Islet precursor cell (in vitro differentiated cells): Measurements from ENCODE around the gene GOLGA8A.
"Not testable (repeated sequence)": the region's sequence is repeated elsewhere in the genome, so short reads cannot be mapped to it uniquely, and the experiment has no call there.

Source experiments
- DNase-seq: peaks from one replicate; pipeline ENCODE4 v3.0.0-alpha.2; 2018

Gene GOLGA8A, protein sequence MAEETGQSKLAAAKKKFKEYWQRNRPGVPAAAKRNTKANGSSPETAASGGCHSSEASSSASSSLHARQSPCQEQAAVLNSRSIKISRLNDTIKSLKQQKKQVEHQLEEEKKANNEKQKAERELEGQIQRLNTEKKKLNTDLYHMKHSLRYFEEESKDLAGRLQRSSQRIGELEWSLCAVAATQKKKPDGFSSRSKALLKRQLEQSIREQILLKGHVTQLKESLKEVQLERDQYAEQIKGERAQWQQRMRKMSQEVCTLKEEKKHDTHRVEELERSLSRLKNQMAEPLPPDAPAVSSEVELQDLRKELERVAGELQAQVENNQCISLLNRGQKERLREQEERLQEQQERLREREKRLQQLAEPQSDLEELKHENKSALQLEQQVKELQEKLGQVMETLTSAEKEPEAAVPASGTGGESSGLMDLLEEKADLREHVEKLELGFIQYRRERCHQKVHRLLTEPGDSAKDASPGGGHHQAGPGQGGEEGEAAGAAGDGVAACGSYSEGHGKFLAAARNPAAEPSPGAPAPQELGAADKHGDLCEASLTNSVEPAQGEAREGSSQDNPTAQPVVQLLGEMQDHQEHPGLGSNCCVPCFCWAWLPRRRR

DNA sequence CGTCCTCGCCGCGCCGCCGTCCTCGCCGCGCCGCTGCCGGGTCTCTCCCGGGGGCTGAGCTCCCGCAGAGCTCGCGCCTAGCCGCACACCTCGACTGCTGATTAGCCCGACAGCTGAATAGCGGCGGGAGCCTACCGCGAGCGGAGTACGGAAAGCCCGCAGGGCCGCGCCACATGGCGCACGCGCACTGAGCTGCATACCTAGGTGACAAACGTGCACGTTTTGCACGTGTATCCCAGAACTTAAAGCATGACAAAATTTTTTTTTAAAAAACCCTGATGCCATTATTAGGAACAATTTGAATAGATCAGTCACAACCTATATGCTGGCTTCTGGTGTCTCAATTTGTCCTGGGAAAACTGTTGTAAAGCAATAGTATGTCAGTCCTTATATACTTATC lies at the start of gene GOLGA8A:
Gene GOLGA8A, minus strand, starts transcription at position 122 of the 400 bp plus-strand sequence. CDS start 48,117 bp downstream, outside the sequence.
- peak; percentile 82 for DNase-seq

DNA sequence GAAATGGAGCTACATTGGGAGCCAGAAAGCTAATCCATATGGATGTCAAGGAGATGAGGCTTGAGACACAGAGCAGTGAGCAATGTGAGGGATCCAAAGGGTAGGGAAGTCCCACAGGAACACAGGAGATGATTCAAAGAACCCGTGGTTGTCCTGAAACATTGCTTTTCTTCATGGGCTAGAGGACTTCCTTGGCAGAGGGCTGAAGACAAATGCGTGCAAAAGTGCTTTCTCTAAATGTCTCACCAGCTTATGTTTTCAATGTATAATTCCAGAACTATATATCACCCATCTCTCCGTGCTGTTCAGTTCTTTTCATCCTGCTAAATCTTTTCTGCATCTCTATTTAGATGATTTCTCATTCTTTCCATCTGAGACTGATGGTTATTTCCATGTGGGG lies 46.0 kb upstream of the GOLGA8A start:
- no peak for DNase-seq

DNA sequence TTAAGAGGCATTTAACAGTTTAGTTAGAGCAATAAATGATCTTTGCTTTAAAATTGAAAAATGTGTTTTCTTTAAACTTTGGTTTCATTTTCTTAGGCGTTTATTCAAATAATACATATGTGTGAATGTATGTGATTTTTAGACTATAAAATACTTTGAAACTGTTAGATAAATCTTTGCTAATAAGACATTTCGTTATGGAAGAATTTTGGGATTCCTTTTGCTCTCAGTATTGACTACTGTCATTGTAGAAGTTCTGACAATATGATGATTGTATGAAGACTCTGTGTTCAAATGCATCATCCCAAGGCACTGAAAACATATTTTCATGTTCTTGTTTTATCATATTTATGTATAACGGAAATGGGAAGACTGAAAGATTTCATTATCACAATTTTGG lies 43.8 kb upstream of the GOLGA8A start:
- no peak for DNase-seq

DNA sequence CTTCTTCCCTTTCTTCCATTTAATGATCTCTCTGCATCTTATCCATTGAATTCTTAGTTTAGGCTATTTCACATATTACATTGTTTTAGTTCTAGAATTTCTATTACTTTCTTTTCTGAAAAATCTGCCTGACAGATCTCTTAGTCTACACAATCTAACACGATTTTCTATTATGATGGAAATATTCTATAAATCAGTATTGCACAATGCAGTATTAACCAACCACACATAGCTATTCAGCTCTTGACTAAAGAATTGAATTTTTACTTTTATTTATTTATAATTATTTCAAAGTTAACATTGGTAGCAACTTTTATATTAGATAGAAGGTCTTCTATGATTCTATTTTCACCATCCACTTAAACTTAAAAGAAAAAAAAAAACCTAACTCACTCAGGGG lies 36.2 kb upstream of the GOLGA8A start:
- DNase-seq, result no peak

DNA sequence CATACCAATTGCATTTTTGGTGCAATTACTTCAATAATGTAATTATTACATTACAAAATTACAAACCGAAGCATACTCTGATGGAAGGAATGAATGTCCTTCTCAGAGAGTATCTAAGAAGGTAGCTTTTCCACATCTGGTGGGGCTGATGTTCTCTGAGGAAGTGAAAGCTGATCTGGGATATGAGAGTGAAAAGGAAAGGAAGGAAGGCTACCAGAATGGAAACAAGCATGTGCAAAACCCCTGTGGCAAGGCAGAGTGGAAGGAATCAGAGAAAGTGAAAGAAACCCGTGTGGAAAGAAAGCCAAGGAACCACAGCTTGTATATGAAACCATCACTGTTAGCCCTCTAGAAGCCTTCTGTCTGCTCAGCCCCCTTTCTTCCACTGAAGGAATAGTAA lies 35.3 kb upstream of the GOLGA8A start:
- no peak for DNase-seq

DNA sequence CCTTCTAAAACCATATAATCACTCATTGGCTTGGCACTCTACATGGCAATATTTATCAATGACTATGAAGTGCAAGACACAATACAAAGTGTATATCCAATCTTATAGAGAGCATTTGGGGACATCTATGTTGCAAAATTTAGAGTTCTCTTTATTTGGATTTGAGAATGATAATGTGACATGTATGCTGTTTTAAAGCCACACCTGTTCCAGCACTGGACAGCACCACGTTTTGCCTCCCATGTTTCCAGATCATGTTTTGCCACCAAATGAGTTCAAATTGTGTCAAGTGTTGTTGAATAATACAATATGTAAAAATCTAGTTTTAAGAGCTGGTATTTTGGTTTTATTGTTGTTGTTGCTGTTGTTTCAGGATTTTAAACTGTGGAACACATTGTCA lies 33.3 kb upstream of the GOLGA8A start:
- DNase-seq, result no peak

DNA sequence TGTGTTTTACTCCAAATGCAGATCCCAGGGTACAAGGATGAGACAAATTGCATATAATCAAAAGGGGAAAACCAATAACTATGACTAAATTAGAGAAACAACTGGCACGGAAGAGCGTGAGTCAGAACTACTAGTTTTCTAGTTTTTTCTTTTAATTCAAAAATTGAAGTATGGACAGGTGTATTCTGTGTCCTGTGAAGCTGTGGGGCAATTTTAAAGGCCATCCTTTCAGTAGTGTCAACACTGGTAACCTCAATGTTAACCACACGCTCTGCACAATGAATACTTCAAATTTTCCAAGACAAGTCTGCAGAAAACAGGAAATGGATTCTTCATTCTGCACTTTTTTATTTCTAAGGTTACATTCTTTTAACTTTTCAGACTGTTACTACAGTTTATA lies 32.5 kb upstream of the GOLGA8A start:
- no peak for DNase-seq

DNA sequence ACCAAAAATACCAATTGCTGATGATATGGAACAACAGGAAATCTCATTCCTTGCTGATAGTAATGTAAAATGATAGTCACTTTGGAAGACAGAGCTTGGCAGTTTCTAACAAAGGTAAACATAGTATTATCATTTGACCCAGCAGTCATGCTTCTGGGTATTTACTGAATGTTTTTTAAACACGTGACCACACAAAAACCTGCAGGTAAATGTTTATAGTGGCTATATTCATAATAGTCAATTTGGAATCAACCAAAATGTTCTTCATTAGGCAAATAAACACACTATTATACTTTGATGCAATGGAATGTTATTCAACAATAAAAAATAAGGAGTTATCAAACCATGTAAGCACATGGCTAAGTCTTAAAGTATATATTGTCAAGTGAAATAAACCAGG lies 24.1 kb upstream of the GOLGA8A start:
- DNase-seq, result no peak

DNA sequence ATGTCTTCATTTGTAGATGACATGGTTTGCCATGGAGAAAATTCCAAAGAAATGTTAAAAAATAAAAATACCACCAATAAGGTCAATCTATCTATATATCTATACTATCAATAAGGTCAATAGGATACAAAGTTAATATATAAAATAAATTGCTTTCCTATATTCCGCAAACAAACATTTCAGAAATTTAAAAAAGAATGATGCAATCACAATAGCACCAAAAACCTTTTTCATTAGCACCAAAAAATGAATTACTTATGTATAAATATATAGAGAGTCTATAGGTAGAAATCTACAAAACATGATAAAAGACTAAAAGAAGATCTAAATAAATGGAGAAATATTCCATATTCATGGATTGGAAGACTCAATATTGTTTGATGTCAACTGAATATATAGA lies 22.8 kb upstream of the GOLGA8A start:
- no peak for DNase-seq

DNA sequence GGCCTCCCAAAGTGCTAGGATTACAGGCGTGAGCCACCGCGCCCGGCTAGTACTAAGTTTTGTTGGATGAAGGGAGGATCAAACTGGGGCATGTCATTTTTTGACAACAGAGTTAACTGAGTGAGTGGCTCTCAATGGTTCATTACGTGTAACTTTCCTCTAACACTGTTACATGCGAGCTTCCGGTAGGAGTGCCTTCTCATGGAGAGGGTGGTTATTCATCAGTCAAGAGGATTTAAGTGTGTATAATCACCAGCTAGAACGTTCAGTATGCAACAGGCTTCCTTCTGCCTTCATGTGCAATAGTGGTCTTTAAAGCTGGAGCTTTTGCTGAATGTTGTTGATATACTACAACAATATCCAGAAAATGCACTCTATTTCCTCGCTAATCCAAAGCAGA lies 19.1 kb upstream of the GOLGA8A start:
- DNase-seq, result no peak

DNA sequence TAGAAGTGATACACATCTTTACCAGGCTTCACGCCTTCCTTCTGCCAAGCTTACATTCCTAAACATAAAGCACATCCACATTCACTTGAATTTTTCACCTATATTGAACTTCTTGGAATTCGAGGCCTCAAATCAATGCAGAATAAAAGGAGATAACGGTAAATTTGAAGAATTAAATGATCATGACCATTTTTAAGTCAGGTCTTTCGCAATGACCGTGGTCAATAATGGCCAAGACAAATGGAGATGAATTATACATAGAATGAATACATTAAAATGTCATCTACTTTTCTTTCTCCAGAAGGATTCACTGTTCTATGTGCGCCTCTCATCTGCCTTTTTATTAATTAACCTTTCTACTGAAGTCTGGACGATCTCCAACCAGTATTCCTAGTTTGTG lies 5.3 kb upstream of the GOLGA8A start:
- DNase-seq, result no peak

DNA sequence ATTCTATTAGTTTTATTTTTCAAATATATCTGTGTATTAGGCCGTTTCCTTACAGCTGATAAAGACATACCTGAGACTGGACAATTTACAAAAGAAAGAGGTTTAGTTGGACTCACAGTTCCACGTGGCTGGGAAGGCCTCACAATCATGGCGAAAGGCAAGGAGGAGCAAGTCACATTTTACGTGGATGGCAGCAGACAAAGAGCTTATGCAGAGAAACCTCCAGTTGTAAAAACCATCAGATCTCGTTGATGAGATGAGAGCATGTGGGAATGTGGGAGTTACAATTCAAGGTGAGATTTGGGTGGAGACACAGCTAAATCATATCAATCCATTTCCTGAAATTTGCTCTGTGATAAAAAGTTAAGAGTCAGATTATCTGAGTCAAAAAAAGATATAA lies 2.3 kb upstream of the GOLGA8A start:
- no peak for DNase-seq

DNA sequence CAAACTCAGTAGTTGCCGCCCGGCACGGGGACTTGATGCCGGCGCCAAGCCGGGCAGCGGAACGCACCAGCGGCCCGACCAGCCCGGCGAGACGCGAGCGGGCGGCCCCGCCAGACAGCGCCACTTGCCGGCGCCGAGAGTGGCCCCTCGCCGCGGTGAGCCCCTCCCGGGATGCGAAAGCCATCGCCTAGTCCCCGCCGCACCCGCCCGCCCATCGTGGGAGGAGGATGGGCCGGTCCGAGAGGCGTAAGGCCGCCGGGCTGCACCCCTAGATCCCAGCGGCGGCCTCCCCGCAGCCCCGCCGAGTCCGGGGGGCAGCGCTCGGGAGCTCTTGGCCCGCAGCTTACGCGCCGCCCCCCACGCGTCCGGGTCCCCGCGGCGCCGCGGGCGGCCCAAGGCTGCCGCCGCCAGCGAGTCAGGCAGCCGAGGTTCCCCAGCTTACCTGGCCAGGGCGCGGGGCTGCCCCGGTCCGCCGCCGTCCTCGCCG lies 609 bp downstream of the GOLGA8A start:
- DNase-seq, result peak; percentile 72

DNA sequence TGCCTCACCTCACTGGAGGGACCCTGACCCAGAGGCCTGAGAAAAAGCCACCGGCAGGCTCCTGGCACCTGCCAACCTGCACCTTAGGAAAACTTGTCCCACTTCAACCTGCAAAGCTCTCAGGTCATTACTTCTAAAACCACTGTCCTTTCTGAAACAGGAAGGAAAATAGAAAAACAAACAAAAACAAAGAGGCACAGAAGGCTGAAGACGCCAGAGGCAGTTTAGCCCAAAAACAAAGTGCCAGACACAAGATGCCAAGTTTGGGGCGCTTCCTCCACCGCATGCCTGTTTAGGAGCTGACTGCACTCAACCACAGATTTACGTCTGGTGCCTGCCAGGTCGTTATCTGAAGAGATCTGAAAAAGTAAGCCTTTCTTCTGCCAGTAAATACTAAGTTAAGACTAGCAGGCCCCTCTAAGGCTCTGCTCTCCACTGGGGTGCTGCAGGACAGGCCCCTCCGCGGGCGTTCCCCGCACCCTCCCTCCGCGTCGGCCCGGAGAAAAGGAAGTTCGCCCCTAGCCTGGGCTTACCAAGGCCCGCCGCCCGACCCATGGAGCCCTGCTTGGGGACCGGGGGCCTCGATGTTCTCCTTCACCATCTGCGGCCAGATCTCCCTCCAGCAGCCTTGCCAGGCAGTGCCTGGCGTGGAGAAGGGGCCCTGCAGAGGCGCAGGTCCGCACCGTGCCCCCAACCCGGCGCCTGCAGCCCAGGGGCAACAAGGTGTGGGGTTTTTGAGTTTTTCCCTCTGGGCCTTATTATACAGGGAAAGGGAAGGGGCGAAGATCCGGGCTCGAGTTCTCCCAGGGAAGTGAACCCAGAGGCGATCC lies 1.3 kb downstream of the GOLGA8A start:
- no peak for DNase-seq

DNA sequence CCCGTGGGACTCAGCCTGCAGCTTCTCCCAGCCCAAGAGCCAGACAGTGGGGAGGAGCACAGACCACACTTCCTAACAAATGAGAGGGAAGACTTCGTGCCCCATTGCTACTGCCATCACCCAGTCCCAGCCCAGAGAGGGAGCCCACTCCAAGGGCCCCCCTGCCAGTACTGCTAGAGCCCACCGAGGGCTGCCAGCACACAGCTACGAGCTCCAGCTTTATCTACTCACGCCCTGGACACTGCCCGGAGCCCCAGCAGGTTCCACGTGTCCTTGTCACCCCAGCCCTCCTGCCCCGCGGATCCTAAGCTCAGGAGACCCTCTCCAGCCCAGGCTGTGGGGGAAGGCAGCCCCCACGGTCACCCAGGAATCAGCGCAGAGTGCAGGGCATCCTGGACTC lies 1.9 kb downstream of the GOLGA8A start:
- no peak for DNase-seq

DNA sequence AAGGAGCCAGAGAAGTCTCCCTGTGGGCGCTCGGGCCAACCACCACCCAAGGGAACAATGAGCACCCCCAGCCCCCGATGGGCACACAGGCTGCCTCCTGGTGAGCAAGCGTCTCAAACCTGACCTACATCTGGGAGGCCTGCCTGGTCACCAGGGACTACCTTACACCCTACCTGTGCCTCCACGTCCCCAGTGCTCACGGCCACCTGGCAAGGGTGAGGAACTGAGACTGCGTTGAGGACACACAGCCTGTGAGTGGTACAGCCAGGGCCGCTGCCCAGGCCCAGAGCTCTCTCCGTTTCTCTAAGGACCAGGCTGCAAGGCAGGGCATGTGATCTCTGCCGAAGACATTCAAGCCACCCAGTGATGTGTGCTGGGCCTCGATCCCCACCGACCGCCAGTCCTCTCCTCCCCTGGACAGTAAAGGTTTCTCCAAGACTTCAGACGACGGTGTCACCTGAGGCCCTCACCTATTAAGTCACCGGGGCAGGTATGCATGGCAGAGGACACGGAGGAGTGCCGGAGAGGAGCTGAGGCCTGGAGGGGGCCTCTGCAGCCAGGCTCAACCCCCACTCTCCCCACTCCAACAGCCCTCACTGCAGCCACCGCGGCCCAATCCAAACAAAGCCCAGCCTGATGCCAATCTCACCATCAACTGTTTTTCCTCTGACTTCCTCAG lies 2.8 kb downstream of the GOLGA8A start:
- no peak for DNase-seq

DNA sequence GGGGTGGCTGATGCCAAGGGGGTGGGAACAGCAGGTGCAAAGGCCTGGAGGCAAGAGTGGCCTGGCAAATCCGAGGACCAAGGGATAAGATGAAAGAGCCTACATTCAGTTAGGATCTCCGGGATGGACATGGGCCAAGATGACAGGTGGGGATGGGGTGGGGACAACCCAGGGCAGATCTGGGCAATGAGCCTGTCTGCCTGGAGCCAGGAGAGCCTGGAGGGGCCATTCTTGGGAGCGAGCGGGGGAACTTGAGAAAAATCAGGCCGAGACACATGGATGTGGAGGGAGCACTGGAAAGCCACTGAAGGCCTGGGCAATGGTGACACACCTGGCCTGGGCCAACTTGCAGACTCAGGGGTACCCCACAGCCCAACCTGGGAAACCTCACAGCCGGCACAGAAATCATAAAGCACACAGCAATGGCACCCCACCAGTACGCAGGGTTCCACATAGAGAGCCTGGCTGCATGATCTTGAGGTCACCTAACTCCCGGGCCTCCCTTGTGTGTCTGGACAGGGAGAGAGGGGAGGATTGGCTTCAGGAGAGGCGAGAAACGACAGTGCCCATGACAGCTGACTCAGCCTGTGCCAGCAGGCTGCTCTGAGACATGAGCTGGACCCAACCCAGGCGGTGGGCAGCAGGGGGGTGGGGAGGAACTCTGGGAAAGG lies 3.5 kb downstream of the GOLGA8A start:
- DNase-seq, result not testable (repeated sequence)

DNA sequence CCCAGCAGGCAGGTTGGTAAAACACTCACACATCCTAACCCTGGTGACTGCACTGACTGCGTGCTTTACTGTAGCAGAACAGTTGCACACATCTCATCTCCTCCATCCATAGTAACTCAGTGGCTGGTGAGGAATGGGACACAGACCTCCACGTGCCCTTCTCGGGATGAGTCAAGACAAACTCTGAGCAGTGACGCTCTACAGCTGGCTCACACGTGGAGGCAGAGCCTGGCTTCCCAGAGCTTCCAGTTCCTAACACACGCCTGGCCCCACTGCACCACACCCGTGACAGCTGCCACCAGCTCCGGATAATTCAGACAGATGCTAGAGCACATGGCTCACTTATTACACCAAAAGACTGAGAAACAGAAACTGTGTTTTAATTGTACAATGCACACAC lies 7.0 kb downstream of the GOLGA8A start:
- DNase-seq, result not testable (repeated sequence)

DNA sequence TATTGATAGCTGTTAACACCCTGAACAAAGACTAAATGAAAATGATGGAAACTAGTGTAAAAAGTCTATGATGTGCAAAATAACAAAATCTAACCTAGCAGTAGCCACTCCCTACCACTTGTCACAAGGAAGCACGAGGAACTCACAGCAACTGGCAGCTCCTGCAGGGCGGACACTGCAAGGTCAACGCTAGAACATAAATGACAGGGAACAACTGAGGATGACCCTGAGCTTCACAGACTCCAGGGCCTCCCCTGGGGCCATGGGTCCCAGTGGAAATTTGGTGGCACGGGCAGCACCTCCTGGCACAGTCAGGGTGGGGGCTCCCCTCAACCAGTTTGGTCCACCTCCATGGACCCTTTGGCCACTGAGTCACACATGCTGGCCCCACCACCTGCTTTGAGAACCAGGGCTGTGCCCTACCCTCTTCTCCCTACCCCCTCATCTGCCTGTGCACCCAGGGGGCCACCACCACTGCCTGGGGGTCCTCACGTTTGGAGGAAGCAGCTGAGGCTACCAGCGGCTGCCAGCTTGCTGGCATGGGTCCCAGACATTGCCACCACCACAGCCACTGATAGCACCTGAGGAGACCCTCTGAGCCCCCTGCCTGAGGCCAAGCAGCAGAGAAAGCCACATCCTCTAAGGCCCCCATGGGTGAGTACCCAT lies 14.1 kb downstream of the GOLGA8A start:
- DNase-seq, result not testable (repeated sequence)

DNA sequence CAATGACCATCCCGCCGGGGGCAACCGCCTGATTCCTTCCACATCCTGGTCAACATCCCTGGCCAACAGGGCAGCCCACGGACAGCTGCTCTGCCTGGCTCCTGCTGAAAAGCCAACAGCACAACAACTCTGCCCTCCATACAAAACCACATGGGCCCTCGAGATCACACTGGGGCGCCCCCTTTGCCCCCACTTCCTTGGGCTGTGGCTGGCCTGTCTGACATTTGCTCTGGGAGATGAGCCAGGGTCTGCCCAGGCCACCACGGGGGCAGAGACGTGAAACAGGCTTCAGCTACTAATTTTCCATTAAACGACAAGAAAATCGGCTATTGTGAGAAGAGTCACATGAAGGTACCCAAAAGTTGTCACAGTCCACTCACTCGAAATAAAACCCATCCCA lies 16.7 kb downstream of the GOLGA8A start:
- DNase-seq, result not testable (repeated sequence)

DNA sequence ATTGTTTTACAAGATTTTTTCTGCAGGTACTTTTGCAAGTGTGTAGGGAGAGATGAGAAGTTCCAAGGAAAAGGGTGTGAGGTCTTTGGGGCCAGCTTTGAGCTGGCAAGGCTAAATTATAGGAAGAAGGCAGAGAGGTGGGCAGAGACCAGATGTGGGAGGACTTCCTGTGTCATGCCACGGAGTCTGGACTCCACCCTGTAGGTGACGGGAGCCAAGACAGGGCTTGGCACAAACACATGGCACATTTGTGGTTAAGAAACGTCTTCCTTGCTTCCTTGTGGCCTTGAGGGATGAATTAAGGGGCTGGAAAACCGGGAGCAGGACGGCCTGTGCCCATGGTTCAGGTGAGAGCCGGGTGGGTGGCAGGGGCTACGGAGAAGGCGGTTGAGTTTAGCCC lies 19.2 kb downstream of the GOLGA8A start:
- DNase-seq, result not testable (repeated sequence)

DNA sequence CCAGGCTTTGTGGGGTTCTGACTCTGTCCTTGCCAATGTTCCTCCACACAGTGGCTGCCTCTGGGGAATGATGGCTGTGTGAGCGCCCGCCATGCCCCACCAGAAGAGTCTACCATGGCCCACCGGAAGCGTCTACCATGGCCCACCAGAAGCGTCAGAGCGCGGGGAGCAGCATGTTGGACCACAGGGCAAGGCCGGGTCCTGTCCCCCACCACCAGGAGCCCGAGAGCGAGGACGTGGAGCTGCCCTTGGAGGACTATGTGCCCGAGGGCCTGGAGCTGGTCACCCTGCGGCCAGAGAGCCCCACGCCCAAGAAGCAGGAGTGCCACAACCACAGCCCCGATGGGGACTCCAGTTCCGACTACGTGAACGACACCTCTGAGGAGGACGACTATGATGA lies 28.1 kb downstream of the GOLGA8A start:
- DNase-seq, result not testable (repeated sequence)
